Astrocyte (in vitro differentiated cells and primary cell): Measurements from ENCODE around the gene GBA2. TPM values are rescaled to one million over a fixed set of nuclear protein-coding genes. Genes with fewer than 3 reads are reported as not detected.
A peak's percentile ranks its signal among the peaks of the same experiment; 100 is the strongest.

Experiments used
- DNase-seq: peaks from one replicate; pipeline ENCODE4 v3.0.0-alpha.2; 2010; ENCODE audit warnings: low read depth
- FAIRE-seq: peaks from 2 replicates; lab custom pipeline; 2011; peaks lifted over from hg19 to GRCh38; lab: Jason Lieb, UNC
- H2AFZ ChIP-seq: 2 replicates; pipeline ENCODE4 v1.6.0; 2012; ENCODE audit warnings: low read depth, low read length, inconsistent platforms
- H3K27ac ChIP-seq: 2 replicates; pipeline ENCODE4 v1.5.1; 2011; ENCODE audit warnings: low read depth, low read length, inconsistent platforms
- H3K27me3 ChIP-seq: 2 replicates; pipeline ENCODE4 v1.6.0; 2011; ENCODE audit warnings: low read length, inconsistent platforms; ENCODE audit not compliant: insufficient read depth
- H3K36me3 ChIP-seq: 2 replicates; pipeline ENCODE4 v1.5.1; 2011; ENCODE audit warnings: low read length, inconsistent platforms; ENCODE audit not compliant: insufficient read depth
- H3K4me1 ChIP-seq: 2 replicates; pipeline ENCODE4 v1.5.1; 2011; ENCODE audit warnings: low read length, inconsistent platforms; ENCODE audit not compliant: insufficient read depth
- H3K4me2 ChIP-seq: 2 replicates; pipeline ENCODE4 v1.6.0; 2012; ENCODE audit warnings: low read length, inconsistent platforms
- H3K4me3 ChIP-seq: 2 replicates; pipeline ENCODE4 v1.5.1; 2011; ENCODE audit warnings: low read depth, mild to moderate bottlenecking, low read length, inconsistent platforms; ENCODE audit not compliant: insufficient read depth
- H3K79me2 ChIP-seq: 2 replicates; pipeline ENCODE4 v1.6.0; 2012; ENCODE audit warnings: mild to moderate bottlenecking, low read length, inconsistent platforms; ENCODE audit not compliant: insufficient read depth
- H3K9ac ChIP-seq: 2 replicates; pipeline ENCODE4 v1.6.0; 2012; ENCODE audit warnings: mild to moderate bottlenecking, low read length, inconsistent platforms
- H3K9me3 ChIP-seq: 2 replicates; pipeline ENCODE4 v1.5.1; 2012; ENCODE audit warnings: low read depth, mild to moderate bottlenecking, low read length, inconsistent platforms; ENCODE audit not compliant: insufficient read depth
- H4K20me1 ChIP-seq: 2 replicates; pipeline ENCODE4 v1.6.0; 2012; ENCODE audit warnings: low read length, inconsistent platforms; ENCODE audit not compliant: insufficient read depth
- H3K27ac Mint-ChIP-seq: one replicate; pipeline ENCODE4 v1.8.0; 2021; ENCODE audit warnings: mild to moderate bottlenecking, mixed read lengths; ENCODE audit not compliant: unreplicated experiment
- H3K27me3 Mint-ChIP-seq: one replicate; pipeline ENCODE4 v1.8.0; 2021; ENCODE audit warnings: low read depth, mixed read lengths; ENCODE audit not compliant: unreplicated experiment
- H3K36me3 Mint-ChIP-seq: one replicate; pipeline ENCODE4 v1.8.0; 2021; ENCODE audit warnings: low read depth, mixed read lengths; ENCODE audit not compliant: unreplicated experiment
- H3K4me1 Mint-ChIP-seq: one replicate; pipeline ENCODE4 v1.8.0; 2021; ENCODE audit warnings: low read depth, mixed read lengths; ENCODE audit not compliant: unreplicated experiment
- H3K4me3 Mint-ChIP-seq: one replicate; pipeline ENCODE4 v1.8.0; 2021; ENCODE audit warnings: mild to moderate bottlenecking, moderate library complexity, mixed read lengths; ENCODE audit not compliant: unreplicated experiment
- H3K9me3 Mint-ChIP-seq: one replicate; pipeline ENCODE4 v1.8.0; 2021; ENCODE audit warnings: mild to moderate bottlenecking, mixed read lengths; ENCODE audit not compliant: unreplicated experiment
- CTCF ChIP-seq: IDR thresholded peaks from 2 replicates; pipeline ENCODE4 v1.5.1; 2011; ENCODE audit warnings: low read depth, mild to moderate bottlenecking, inconsistent platforms, low read length, moderate library complexity; ENCODE audit not compliant: insufficient read depth
- EZH2 ChIP-seq: IDR thresholded peaks from 2 replicates; pipeline ENCODE4 v1.6.1; 2012; ENCODE audit warnings: mild to moderate bottlenecking, low read length, inconsistent platforms; ENCODE audit not compliant: insufficient read depth
- total RNA-seq: library from RNA; stranded (reverse); gene quantifications from 2 replicates; pipeline ENCODE4 v1.2.1, GENCODE V29; 2021

The GBA2 gene
- total RNA-seq, 1 donor from 2014 or later = 42.5 TPM

GRCh38 chr9:35756275-35757225 lies 7.5 kb upstream of the GBA2 start:
- no peak overlapping the region for H3K27ac ChIP-seq
- H4K20me1 ChIP-seq = peaks cover 19% of the 10 kb centered on the region
- FAIRE-seq (no peak), DNase-seq (no peak)
- no peak for TF ChIP-seq EZH2
- peak; percentile 25 for TF ChIP-seq CTCF
- peak overlapping the region; percentile 61 for H2AFZ ChIP-seq
- H3K4me1 ChIP-seq = peaks cover 29% of the 10 kb centered on the region
- Mint-ChIP-seq H3K4me3 (peak overlapping the region; percentile 91), H3K36me3 (peaks cover 18% of the 10 kb centered on the region), H3K4me1 (peaks cover 10% of the 10 kb centered on the region), H3K27ac (peak overlapping the region; percentile 92), H3K27me3 (no peaks in the 10 kb centered on the region), H3K9me3 (no peaks in the 10 kb centered on the region)
- H3K36me3 ChIP-seq = peaks cover 16% of the 10 kb centered on the region
- H3K27me3 ChIP-seq = no peaks in the 10 kb centered on the region
- no peaks in the 10 kb centered on the region for H3K79me2 ChIP-seq
- H3K9me3 ChIP-seq = no peaks in the 10 kb centered on the region
- H3K4me3 ChIP-seq = peak overlapping the region; percentile 52
- H3K9ac ChIP-seq = peak overlapping the region; percentile 68
- H3K4me2 ChIP-seq = peak overlapping the region; percentile 93

DNA sequence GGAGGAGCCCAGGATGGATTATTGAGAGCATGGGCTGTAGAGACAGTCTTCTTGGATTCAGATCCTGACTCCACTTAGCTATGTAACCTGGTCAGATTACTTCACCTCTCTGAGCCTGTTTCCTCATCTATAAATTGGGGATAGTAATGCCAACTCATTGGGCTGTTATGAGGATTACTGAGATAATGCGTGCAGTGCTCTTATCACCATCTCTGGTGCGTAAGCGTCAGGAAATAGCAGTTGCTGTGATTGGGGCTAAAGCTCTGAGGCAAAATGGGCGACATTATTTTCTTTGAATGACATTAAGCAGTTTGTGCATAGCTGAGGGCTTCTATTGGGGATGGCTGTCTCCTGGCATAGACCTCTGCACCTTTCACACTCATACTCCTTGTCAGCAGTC lies 6.0 kb upstream of the GBA2 start:
- peaks cover 5% of the 10 kb centered on the region for H3K4me1 Mint-ChIP-seq
- TF ChIP-seq EZH2 = no peak
- TF ChIP-seq CTCF = no peak
- Histone ChIP-seq H3K79me2 (peaks cover 7% of the 10 kb centered on the region), H3K9me3 (no peaks in the 10 kb centered on the region), H3K36me3 (peaks cover 19% of the 10 kb centered on the region), H2AFZ (no peak overlapping the region), H3K27me3 (no peaks in the 10 kb centered on the region), H3K4me1 (peaks cover 22% of the 10 kb centered on the region), H3K4me3 (no peak overlapping the region), H3K27ac (no peak overlapping the region), H3K9ac (no peak overlapping the region), H4K20me1 (peaks cover 19% of the 10 kb centered on the region), H3K4me2 (no peak overlapping the region)
- H3K9me3 Mint-ChIP-seq = no peaks in the 10 kb centered on the region
- H3K27me3 Mint-ChIP-seq = no peaks in the 10 kb centered on the region
- H3K36me3 Mint-ChIP-seq = peaks cover 18% of the 10 kb centered on the region
- DNase-seq (no peak), FAIRE-seq (no peak)
- H3K27ac Mint-ChIP-seq = no peak overlapping the region
- H3K4me3 Mint-ChIP-seq = no peak overlapping the region

- no peak within 1 kb of the TSS for H2AFZ ChIP-seq
- Mint-ChIP-seq H3K27me3 (no peaks in the 10 kb centered on the region), H3K9me3 (no peaks in the 10 kb centered on the region), H3K27ac (no peak within 1 kb of the TSS), H3K4me3 (peak within 1 kb of the TSS; percentile 24), H3K36me3 (peaks cover 18% of the 10 kb centered on the region), H3K4me1 (peaks cover 5% of the 10 kb centered on the region)
- H3K4me2 ChIP-seq = no peak within 1 kb of the TSS
- H3K4me3 ChIP-seq = no peak within 1 kb of the TSS
- no peaks in the 10 kb centered on the region for H3K27me3 ChIP-seq
- FAIRE-seq = no peak
- no peak for DNase-seq
- no peak within 1 kb of the TSS for H3K27ac ChIP-seq
- H4K20me1 ChIP-seq = peaks cover 19% of the 10 kb centered on the region
- peaks cover 15% of the 10 kb centered on the region for H3K79me2 ChIP-seq
- no peaks in the 10 kb centered on the region for H3K9me3 ChIP-seq
- peaks cover 28% of the 10 kb centered on the region for H3K4me1 ChIP-seq
- H3K9ac ChIP-seq = no peak within 1 kb of the TSS
- peaks cover 19% of the 10 kb centered on the region for H3K36me3 ChIP-seq
- TF ChIP-seq CTCF (no peak), EZH2 (no peak)
Measured at GRCh38 chr9:35754264-35754663, 5.2 kb upstream of the GBA2 start, which contains the start of gene MSMP. TSS of gene MSMP (minus strand) at chr9:35754276. CDS start at chr9:35754129, 147 bp downstream.
